Measurements from ENCODE around the gene UMAD1.

GRCh38 chr7:7699970-7700369 is 59.4 kb downstream of the UMAD1 start:
- TF ChIP-seq CTCF (IDR thresholded peaks at IDR 0.05; ENCODE audit: low read length), result no peak
- no peak for TF ChIP-seq EZH2 (optimal IDR thresholded peaks at IDR 0.05; ENCODE audit: low read depth, low read length)

Measured in MM.1S (cell line).